ENCODE results near the gene ELF5. TPM values are rescaled to one million over a fixed set of nuclear protein-coding genes. Genes with fewer than 3 reads are reported as not detected.
A peak's percentile ranks its signal among the peaks of the same experiment; 100 is the strongest.

The ELF5 gene
- total RNA-seq, 1 donor from 2014 or later = not detected

DNA sequence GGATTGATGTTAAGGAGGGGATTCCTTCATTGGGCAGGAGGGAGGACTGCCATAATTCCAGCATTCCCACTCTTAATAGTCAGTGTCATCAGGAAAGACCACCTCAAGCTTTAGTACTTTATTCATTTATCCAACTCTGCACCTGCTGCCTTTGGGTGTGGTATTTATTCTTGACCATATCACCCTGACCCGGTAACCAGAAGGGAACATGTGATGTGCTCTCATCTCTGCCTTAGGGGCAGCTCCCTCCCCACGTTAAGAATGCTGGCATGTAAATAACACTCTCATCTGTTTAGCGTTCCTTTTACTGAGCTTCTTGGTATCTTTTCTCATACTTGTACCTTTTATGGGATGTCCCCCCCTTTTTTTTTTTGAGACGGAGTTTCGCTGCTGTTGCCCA lies 67.2 kb downstream of the ELF5 start:
- H3K4me3 ChIP-seq (ENCODE audit: low read length in 3 of 3) = no peak overlapping the region

DNA sequence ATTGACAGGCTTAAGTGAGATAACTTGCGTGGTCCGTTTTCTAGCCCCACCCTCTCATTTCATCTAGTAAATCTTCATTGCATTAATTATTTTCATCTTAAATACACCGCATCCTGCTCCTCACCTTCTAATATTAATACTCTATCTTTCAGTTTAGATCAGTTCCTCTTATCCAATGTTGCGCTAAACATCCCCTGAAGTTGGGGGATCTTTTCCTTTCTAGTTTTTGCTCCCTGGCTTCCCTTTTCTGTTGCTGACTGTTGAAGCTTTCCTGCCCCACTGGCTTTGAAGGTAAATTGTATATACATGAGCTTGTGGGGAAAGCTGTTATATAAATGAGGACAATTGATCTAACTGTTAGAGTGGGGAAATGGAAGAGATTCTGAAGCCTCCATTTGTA lies 67.6 kb downstream of the ELF5 start:
- Histone ChIP-seq H3K4me1 (ENCODE audit: control insufficient read depth in 3 of 3, insufficient read depth in 3 of 3, low read length in 3 of 3) (peaks cover 22 to 46% (median 29%) of the 10 kb centered on the region in 3 donors), H3K9ac (ENCODE audit: low read depth in 1 of 3, low read length in 3 of 3) (no peak overlapping the region), H3K36me3 (ENCODE audit: control insufficient read depth in 3 of 3, insufficient read depth in 3 of 3, low read length in 3 of 3) (peaks cover 12 to 15% (median 13%) of the 10 kb centered on the region in 3 donors), H3K27me3 (ENCODE audit: control insufficient read depth in 3 of 3, insufficient read depth in 3 of 3, low read length in 3 of 3) (no peaks in the 10 kb centered on the region), H3K4me3 (ENCODE audit: low read length in 3 of 3) (no peak overlapping the region), H3K9me3 (ENCODE audit: control insufficient read depth in 3 of 3, low read length in 3 of 3) (no peaks in the 10 kb centered on the region), H3K27ac (ENCODE audit: low read depth, low read length) (no peak overlapping the region)

More for the DNA sequence above, 67.2 kb downstream of the ELF5 start:
- Histone ChIP-seq H3K27ac (ENCODE audit: low read depth, low read length) (no peak overlapping the region), H3K4me1 (ENCODE audit: control insufficient read depth in 3 of 3, insufficient read depth in 3 of 3, low read length in 3 of 3) (peaks cover 22 to 45% (median 27%) of the 10 kb centered on the region in 3 donors), H3K9me3 (ENCODE audit: control insufficient read depth in 3 of 3, low read length in 3 of 3) (no peaks in the 10 kb centered on the region), H3K27me3 (ENCODE audit: control insufficient read depth in 3 of 3, insufficient read depth in 3 of 3, low read length in 3 of 3) (no peaks in the 10 kb centered on the region), H3K9ac (ENCODE audit: low read depth in 1 of 3, low read length in 3 of 3) (no peak overlapping the region), H3K36me3 (ENCODE audit: control insufficient read depth in 3 of 3, insufficient read depth in 3 of 3, low read length in 3 of 3) (peaks cover 14 to 19% (median 17%) of the 10 kb centered on the region in 3 donors)

DNA sequence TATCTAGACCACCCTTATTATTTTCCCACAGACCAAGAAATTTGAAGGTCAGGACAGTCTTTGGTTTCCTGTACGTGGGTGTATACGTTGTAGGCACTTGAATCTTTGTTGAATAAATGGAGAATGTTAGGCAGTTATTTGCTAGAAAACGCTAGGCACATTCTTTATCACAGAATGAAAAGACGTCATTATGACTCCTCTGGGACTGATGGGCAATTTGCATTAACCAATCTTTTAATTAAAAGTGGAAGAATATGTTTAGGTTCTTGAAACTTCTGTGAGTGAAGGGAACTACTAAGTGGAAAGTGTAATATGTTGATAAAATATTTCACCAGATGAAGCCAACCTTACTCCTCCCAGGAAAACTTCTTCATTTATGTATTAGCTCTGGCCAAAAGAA lies 69.2 kb downstream of the ELF5 start:
- H3K27ac ChIP-seq (ENCODE audit: low read depth, low read length) = no peak overlapping the region
- no peak overlapping the region for H3K9ac ChIP-seq (ENCODE audit: low read depth in 1 of 3, low read length in 3 of 3)
- no peaks in the 10 kb centered on the region for H3K36me3 ChIP-seq (ENCODE audit: control insufficient read depth in 3 of 3, insufficient read depth in 3 of 3, low read length in 3 of 3)
- no peak overlapping the region for H3K4me3 ChIP-seq (ENCODE audit: low read length in 3 of 3)
- peaks cover 31 to 55% (median 38%) of the 10 kb centered on the region in 3 donors for H3K4me1 ChIP-seq (ENCODE audit: control insufficient read depth in 3 of 3, insufficient read depth in 3 of 3, low read length in 3 of 3)
- no peaks in the 10 kb centered on the region for H3K27me3 ChIP-seq (ENCODE audit: control insufficient read depth in 3 of 3, insufficient read depth in 3 of 3, low read length in 3 of 3)
- H3K9me3 ChIP-seq (ENCODE audit: control insufficient read depth in 3 of 3, low read length in 3 of 3) = no peaks in the 10 kb centered on the region

- Histone ChIP-seq H3K4me3 (ENCODE audit: low read length in 3 of 3) (no peak overlapping the region), H3K9ac (ENCODE audit: low read depth in 1 of 3, low read length in 3 of 3) (no peak overlapping the region), H3K4me1 (ENCODE audit: control insufficient read depth in 3 of 3, insufficient read depth in 3 of 3, low read length in 3 of 3) (peaks cover 29 to 51% (median 41%) of the 10 kb centered on the region in 3 donors), H3K36me3 (ENCODE audit: control insufficient read depth in 3 of 3, insufficient read depth in 3 of 3, low read length in 3 of 3) (no peaks in the 10 kb centered on the region), H3K27me3 (ENCODE audit: control insufficient read depth in 3 of 3, insufficient read depth in 3 of 3, low read length in 3 of 3) (no peaks in the 10 kb centered on the region), H3K9me3 (ENCODE audit: control insufficient read depth in 3 of 3, low read length in 3 of 3) (no peaks in the 10 kb centered on the region), H3K27ac (ENCODE audit: low read depth, low read length) (no peak overlapping the region)
Measured at GRCh38 chr11:34443136-34443535, 70.5 kb downstream of the ELF5 start.

DNA sequence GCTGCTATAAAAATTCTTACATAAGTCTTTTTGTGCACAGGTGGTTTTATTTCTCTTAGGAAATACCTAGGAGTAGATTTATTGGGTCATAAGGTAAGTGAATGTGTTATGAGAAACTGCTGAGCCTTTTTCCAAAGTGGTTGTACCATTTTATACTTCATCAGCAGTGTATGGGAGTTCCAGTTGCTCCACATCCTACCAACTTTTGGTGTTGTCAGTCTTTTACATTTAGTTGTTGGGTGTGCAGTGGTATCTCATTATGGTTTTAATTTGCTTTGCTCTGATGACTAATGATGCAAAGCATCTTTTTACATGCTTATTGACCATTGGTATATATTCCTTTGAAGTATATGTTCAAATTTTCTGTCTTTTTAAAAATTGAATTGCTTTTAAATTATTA lies 71.8 kb downstream of the ELF5 start:
- Histone ChIP-seq H3K36me3 (ENCODE audit: control insufficient read depth in 3 of 3, insufficient read depth in 3 of 3, low read length in 3 of 3) (no peaks in the 10 kb centered on the region), H3K9me3 (ENCODE audit: control insufficient read depth in 3 of 3, low read length in 3 of 3) (no peaks in the 10 kb centered on the region), H3K4me1 (ENCODE audit: control insufficient read depth in 3 of 3, insufficient read depth in 3 of 3, low read length in 3 of 3) (peaks cover 23 to 40% (median 37%) of the 10 kb centered on the region in 3 donors), H3K27me3 (ENCODE audit: control insufficient read depth in 3 of 3, insufficient read depth in 3 of 3, low read length in 3 of 3) (no peaks in the 10 kb centered on the region), H3K4me3 (ENCODE audit: low read length in 3 of 3) (no peak overlapping the region), H3K9ac (ENCODE audit: low read depth in 1 of 3, low read length in 3 of 3) (no peak overlapping the region), H3K27ac (ENCODE audit: low read depth, low read length) (no peak overlapping the region)

DNA sequence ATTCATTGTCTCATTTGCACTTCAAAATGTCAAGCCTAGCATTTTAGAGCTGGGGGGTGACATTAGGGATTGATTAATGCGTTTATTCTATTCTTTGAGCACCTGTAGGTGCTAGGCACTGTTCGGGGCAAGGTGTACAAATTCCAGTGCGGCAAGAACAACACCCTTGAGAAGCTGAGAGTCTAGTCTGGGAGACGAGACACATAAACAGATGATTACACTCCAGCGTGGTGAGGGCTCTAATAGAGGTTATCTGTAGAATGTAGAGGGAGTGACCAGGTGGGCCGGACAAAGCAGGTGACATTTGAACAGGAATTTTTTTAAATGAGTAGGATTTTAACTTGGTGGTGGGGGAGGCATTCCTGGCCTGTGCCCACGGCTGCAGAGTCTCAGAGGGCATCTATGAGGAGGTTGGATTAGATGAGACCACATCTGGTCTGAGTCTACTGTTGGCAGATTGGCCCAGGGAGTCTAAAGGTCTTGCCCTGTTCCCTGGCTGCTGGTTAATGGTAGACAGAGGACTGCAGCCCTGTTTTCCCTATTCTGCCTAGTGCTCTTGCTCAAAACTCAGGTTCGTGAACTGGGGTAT lies 73.9 kb downstream of the ELF5 start:
- Histone ChIP-seq H3K36me3 (ENCODE audit: control insufficient read depth in 3 of 3, insufficient read depth in 3 of 3, low read length in 3 of 3) (no peaks in the 10 kb centered on the region), H3K27me3 (ENCODE audit: control insufficient read depth in 3 of 3, insufficient read depth in 3 of 3, low read length in 3 of 3) (no peaks in the 10 kb centered on the region), H3K27ac (ENCODE audit: low read depth, low read length) (peak overlapping the region; percentile 87), H3K9me3 (ENCODE audit: control insufficient read depth in 3 of 3, low read length in 3 of 3) (no peaks in the 10 kb centered on the region), H3K4me3 (ENCODE audit: low read length in 3 of 3) (peak overlapping the region; percentile 88 to 97 (median 97)), H3K4me1 (ENCODE audit: control insufficient read depth in 3 of 3, insufficient read depth in 3 of 3, low read length in 3 of 3) (peaks cover 13 to 30% (median 30%) of the 10 kb centered on the region in 3 donors), H3K9ac (ENCODE audit: low read depth in 1 of 3, low read length in 3 of 3) (peak overlapping the region; percentile 81 to 93 (median 88))

DNA sequence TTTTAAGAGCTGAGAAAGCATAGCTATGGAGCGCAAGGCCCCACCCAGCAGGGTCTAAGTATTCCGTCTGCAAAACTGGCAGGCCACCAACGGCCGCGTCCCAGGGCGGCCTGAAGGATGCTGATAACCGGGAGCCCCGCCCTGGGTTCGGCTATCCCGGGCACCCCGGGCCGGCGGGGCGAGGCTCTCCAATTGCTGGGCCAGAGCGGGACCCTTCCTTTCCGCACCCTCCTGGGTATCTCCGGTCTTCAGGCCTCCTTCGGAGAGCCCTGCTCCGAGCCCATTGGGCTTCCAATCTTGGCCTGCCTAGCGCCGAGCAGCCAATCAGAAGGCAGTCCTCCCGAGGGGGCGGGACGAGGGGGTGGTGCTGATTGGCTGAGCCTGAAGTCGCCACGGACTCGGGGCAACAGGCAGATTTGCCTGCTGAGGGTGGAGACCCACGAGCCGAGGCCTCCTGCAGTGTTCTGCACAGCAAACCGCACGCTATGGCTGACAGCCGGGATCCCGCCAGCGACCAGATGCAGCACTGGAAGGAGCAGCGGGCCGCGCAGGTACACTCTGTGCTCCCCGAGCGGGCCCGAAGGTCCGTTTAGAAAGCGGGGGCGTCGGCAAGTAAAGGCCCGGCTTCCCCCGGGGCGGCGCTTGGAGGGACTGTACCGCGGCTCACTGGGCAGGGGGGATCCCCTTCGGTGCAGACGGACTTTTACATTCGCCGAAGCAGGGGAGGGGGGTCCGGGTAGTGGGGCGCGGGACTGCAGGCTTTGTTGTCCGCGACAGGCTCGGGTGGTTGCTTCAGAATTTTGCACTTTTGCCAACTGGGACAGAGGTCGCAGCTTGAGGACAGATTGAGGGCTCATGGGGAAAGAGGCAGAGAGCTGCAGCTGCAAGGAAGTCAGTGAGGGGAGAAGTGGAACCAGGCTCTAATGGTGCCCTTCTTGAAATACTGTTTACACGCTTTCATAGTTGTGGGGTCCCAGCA lies 74.8 kb downstream of the ELF5 start, which contains the start of gene CAT:
Gene CAT (plus strand): TSS at position 406 of the 979 bp plus-strand sequence. CDS start 80 bp downstream, at position 486.
- H3K9ac ChIP-seq (ENCODE audit: low read depth in 1 of 3, low read length in 3 of 3) = peak within 1 kb of the TSS; percentile 81 to 93 (median 88)
- H3K4me1 ChIP-seq (ENCODE audit: control insufficient read depth in 3 of 3, insufficient read depth in 3 of 3, low read length in 3 of 3) = peaks cover 13 to 24% (median 24%) of the 10 kb centered on the region in 3 donors
- H3K9me3 ChIP-seq (ENCODE audit: control insufficient read depth in 3 of 3, low read length in 3 of 3) = no peaks in the 10 kb centered on the region
- H3K27me3 ChIP-seq (ENCODE audit: control insufficient read depth in 3 of 3, insufficient read depth in 3 of 3, low read length in 3 of 3) = no peaks in the 10 kb centered on the region
- H3K27ac ChIP-seq (ENCODE audit: low read depth, low read length) = peak within 1 kb of the TSS; percentile 87
- H3K4me3 ChIP-seq (ENCODE audit: low read length in 3 of 3) = peak within 1 kb of the TSS; percentile 88 to 97 (median 97)
- H3K36me3 ChIP-seq (ENCODE audit: control insufficient read depth in 3 of 3, insufficient read depth in 3 of 3, low read length in 3 of 3) = no peaks in the 10 kb centered on the region

- Histone ChIP-seq H3K9me3 (ENCODE audit: control insufficient read depth in 3 of 3, low read length in 3 of 3) (no peaks in the 10 kb centered on the region), H3K36me3 (ENCODE audit: control insufficient read depth in 3 of 3, insufficient read depth in 3 of 3, low read length in 3 of 3) (no peaks in the 10 kb centered on the region), H3K4me1 (ENCODE audit: control insufficient read depth in 3 of 3, insufficient read depth in 3 of 3, low read length in 3 of 3) (peaks cover 13 to 19% (median 17%) of the 10 kb centered on the region in 3 donors), H3K9ac (ENCODE audit: low read depth in 1 of 3, low read length in 3 of 3) (peak overlapping the region in 1 of 3 donors; percentile 81), H3K27ac (ENCODE audit: low read depth, low read length) (no peak overlapping the region), H3K4me3 (ENCODE audit: low read length in 3 of 3) (peak overlapping the region in 1 of 3 donors; percentile 97), H3K27me3 (ENCODE audit: control insufficient read depth in 3 of 3, insufficient read depth in 3 of 3, low read length in 3 of 3) (no peaks in the 10 kb centered on the region)
Measured at GRCh38 chr11:34437224-34438125, 76.1 kb downstream of the ELF5 start.

- Histone ChIP-seq H3K27ac (ENCODE audit: low read depth, low read length) (no peak overlapping the region), H3K9ac (ENCODE audit: low read depth in 1 of 3, low read length in 3 of 3) (no peak overlapping the region), H3K27me3 (ENCODE audit: control insufficient read depth in 3 of 3, insufficient read depth in 3 of 3, low read length in 3 of 3) (no peaks in the 10 kb centered on the region), H3K4me3 (ENCODE audit: low read length in 3 of 3) (no peak overlapping the region), H3K36me3 (ENCODE audit: control insufficient read depth in 3 of 3, insufficient read depth in 3 of 3, low read length in 3 of 3) (no peaks in the 10 kb centered on the region), H3K9me3 (ENCODE audit: control insufficient read depth in 3 of 3, low read length in 3 of 3) (no peaks in the 10 kb centered on the region), H3K4me1 (ENCODE audit: control insufficient read depth in 3 of 3, insufficient read depth in 3 of 3, low read length in 3 of 3) (peaks cover 2 to 4% (median 3%) of the 10 kb centered on the region in 3 donors)
Measured at GRCh38 chr11:34433899-34434298, 79.7 kb downstream of the ELF5 start.

Measured in skeletal muscle tissue (tissue), 4 donors.